GM18520 (cell line): ENCODE results near the gene RGS17.
"Not testable (repeated sequence)": the region's sequence is repeated elsewhere in the genome, so short reads cannot be mapped to it uniquely, and the experiment has no call there.

ENCODE experiments used
- ATAC-seq: cut with Tn5 transposase; IDR thresholded peaks from one replicate; pipeline ENCODE4 v1.9.1; 2021; ENCODE audit not compliant: unreplicated experiment

RGS17 gene

GRCh38 chr6:152986978-152987377 lies 144.1 kb downstream of the RGS17 start:
- ATAC-seq = no peak

GRCh38 chr6:152985300-152985699 lies 145.8 kb downstream of the RGS17 start:
- not testable (repeated sequence) for ATAC-seq

GRCh38 chr6:152984513-152984872 lies 146.6 kb downstream of the RGS17 start:
- peak; percentile 16 for ATAC-seq

- ATAC-seq = no peak
Observed at GRCh38 chr6:152983637-152984512, 147.2 kb downstream of the RGS17 start.

- ATAC-seq = peak; percentile 81
Observed at GRCh38 chr6:152982904-152983636, 148.0 kb downstream of the RGS17 start, which contains the start of gene FBXO5. TSS of gene FBXO5 (minus strand) at chr6:152983041. CDS start at chr6:152982959, 82 bp downstream.

- ATAC-seq = no peak
Observed at GRCh38 chr6:152981989-152982903, 148.8 kb downstream of the RGS17 start.

- ATAC-seq = no peak
Observed at GRCh38 chr6:152981219-152981618, 149.9 kb downstream of the RGS17 start.

- no peak for ATAC-seq
Observed at GRCh38 chr6:152980656-152981055, 150.4 kb downstream of the RGS17 start.

- ATAC-seq = no peak
Observed at GRCh38 chr6:152979116-152979515, 152.0 kb downstream of the RGS17 start.

- no peak for ATAC-seq
Observed at GRCh38 chr6:152978058-152978457, 153.0 kb downstream of the RGS17 start.

- ATAC-seq = no peak
Observed at GRCh38 chr6:152977556-152977955, 153.5 kb downstream of the RGS17 start.

- ATAC-seq = no peak
Observed at GRCh38 chr6:152976749-152977148, 154.3 kb downstream of the RGS17 start.

- ATAC-seq = no peak
Observed at GRCh38 chr6:152975204-152975915, 155.7 kb downstream of the RGS17 start.

GRCh38 chr6:152973916-152974315 lies 157.2 kb downstream of the RGS17 start:
- ATAC-seq = no peak

GRCh38 chr6:152969688-152970418 lies 161.2 kb downstream of the RGS17 start:
- no peak for ATAC-seq

GRCh38 chr6:152966168-152966894 lies 164.8 kb downstream of the RGS17 start:
- ATAC-seq = not testable (repeated sequence)

- no peak for ATAC-seq
Observed at GRCh38 chr6:152959333-152959732, 171.7 kb downstream of the RGS17 start.

- no peak for ATAC-seq
Observed at GRCh38 chr6:152957796-152958195, 173.3 kb downstream of the RGS17 start.
